GM21786 (cell line): ENCODE results near the gene MT1A.

Experiments
- ATAC-seq: cut with Tn5 transposase; IDR thresholded peaks from one replicate; pipeline ENCODE4 v1.9.1; 2021; ENCODE audit not compliant: unreplicated experiment

Gene MT1A

GRCh38 chr16:56637814-56638750 is at the start of gene MT1A:
Gene MT1A, plus strand, starts transcription at chr16:56638666. Its CDS starts 73 bp downstream, at chr16:56638739.
- no peak for ATAC-seq

- no peak for ATAC-seq
Measured at GRCh38 chr16:56588781-56589140, 49.7 kb upstream of the MT1A start.

- no peak for ATAC-seq
Measured at GRCh38 chr16:56589141-56590039, 49.1 kb upstream of the MT1A start, which contains the start of gene MT3. Gene MT3, plus strand, starts transcription at chr16:56589528. Its CDS starts 63 bp downstream, at chr16:56589591.

- ATAC-seq: no peak
Measured at GRCh38 chr16:56591377-56592060, 46.9 kb upstream of the MT1A start.

GRCh38 chr16:56593573-56594291 is 44.7 kb upstream of the MT1A start:
- ATAC-seq: no peak

GRCh38 chr16:56594292-56594619 is 44.2 kb upstream of the MT1A start:
- no peak for ATAC-seq

- no peak for ATAC-seq
Measured at GRCh38 chr16:56600398-56600999, 38.0 kb upstream of the MT1A start.

- no peak for ATAC-seq
Measured at GRCh38 chr16:56601325-56601724, 37.1 kb upstream of the MT1A start.

- no peak for ATAC-seq
Measured at GRCh38 chr16:56603589-56603988, 34.9 kb upstream of the MT1A start.

GRCh38 chr16:56604966-56605365 is 33.5 kb upstream of the MT1A start:
- ATAC-seq: no peak

- no peak for ATAC-seq
Measured at GRCh38 chr16:56605475-56605874, 33.0 kb upstream of the MT1A start.

GRCh38 chr16:56606071-56606475 is 32.4 kb upstream of the MT1A start:
- no peak for ATAC-seq

GRCh38 chr16:56606476-56607108 is 31.9 kb upstream of the MT1A start:
- ATAC-seq: no peak

GRCh38 chr16:56607109-56607618 is 31.3 kb upstream of the MT1A start:
- no peak for ATAC-seq

GRCh38 chr16:56607675-56608042 is 30.8 kb upstream of the MT1A start:
- no peak for ATAC-seq

- ATAC-seq: peak; percentile 81
Measured at GRCh38 chr16:56608043-56608875, 30.2 kb upstream of the MT1A start, which contains the start of gene MT2A. Gene MT2A, plus strand, starts transcription at chr16:56608584. Its CDS starts 72 bp downstream, at chr16:56608656.

- ATAC-seq: no peak
Measured at GRCh38 chr16:56608876-56609462, 29.5 kb upstream of the MT1A start.

GRCh38 chr16:56609463-56609921 is 29.0 kb upstream of the MT1A start:
- ATAC-seq: peak; percentile 54
